ENCODE measurements around the gene THOC2.

DNA sequence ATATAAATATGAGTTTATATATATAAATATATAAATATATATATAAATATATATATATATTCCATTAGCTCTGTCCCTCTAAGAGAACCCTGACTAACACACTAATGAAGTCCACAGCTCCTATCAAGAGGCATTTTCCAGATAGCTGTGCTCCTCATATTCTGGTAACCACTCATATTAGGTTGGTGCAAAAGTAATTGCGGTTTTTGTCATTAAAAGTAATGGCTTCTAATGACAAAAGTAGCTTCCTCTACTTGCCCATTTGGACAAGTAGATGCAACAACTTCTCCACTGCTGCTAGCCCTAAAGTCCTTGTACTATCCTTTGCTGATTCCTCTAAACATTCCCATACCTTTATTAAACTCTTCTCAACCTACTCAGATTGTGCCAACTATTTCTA is 182.0 kb downstream of the THOC2 start:
- TF ChIP-seq GATA2 (IDR thresholded peaks at IDR 0.05; ENCODE audit: low read depth, low read length) (no peak), GATA3 (IDR thresholded peaks at IDR 0.05; ENCODE audit: low read depth, low read length) (no peak)

Measured in SH-SY5Y (cell line).